HG02763 (cell line): ENCODE measurements around the gene ATF7.

Experiments used
- ATAC-seq: cut with Tn5 transposase; IDR thresholded peaks from one replicate; pipeline ENCODE4 v1.9.1; 2021; ENCODE audit warnings: mild to moderate bottlenecking, moderate library complexity; ENCODE audit not compliant: unreplicated experiment

Gene ATF7

DNA sequence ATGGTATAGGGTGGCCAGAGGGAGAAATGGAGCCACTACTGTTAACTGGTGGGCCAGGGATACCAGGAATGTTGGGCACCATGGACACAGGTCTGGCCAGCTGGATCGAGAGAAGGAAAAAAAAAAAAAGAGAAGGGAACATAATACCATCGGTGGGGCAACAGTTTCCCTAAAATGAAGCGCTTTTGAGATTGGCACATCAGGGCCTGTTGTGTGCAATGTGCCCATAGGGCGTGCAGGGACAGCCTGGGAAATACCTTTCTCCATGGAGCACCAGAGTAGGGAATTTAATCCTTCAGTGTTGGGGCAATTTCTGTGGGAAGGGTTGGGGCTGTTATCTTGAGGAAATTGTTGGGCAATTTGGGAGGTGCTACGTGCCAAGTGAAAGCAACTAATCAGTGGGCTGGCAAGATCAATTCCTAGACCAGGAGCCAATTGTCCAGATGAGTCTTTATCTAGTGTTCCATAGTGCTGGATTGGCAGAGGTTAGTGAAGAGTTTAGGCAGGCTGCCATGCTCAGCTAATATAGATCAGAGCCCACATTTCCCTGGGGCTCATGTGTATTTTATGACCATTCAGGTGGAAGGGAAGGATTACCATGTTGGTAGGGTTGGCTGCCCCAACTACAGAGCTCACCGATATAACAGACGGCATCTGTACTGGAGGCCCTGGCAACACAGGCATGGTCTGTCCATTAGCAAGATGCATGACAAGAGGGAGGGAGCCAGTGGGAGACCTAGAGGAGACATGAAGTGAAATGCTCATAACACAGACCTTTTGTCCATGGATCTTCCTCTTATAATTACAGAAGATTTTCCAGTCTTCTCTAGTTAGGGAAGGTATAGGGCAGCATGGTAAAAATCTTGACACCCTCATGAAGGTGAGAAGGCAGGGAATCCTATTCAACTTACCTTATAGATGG lies 93.4 kb downstream of the ATF7 start:
- ATAC-seq = no peak

DNA sequence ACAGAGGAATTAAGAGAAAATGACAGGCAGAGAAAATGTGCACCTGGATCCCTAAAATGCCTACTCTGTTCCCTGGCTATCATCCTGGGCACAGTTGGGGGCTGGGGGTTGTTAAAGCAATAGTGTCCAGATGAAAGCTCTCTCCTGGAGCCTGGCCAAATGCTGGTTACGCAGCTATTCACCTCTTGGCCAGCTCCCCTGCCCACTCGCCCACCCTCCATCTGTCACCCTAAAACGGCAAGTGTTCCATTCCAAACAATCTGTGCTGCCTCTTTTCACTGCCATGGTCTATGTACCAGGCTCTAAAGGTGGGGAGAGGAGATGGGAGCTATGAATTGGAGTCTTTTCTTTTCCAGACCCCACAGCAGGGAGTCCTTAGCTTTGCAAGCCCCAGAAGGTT lies 94.2 kb downstream of the ATF7 start:
- ATAC-seq = no peak

GRCh38 chr12:53530920-53531319 lies 95.3 kb downstream of the ATF7 start:
- no peak for ATAC-seq

- ATAC-seq = no peak
Measured at GRCh38 chr12:53530061-53530460, 96.1 kb downstream of the ATF7 start.

DNA sequence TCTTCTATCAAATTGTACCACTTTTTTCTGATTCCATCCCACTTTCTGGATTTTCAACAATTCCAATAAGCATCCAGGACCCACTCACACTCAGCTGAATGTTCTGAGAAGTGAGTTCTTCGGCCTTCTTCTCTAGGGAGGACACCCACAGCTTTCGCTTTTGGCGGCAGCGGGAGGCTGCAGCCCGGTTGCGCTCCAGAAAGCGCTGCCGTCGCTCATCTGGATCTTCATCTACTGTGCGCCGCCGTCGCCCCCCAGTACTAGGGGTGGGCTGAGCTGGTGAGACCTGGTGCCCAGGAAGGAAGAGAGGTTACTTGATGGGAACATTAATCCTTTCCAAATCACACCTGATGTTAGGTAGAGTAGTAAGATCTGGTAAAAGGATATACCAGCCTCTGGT lies 101.7 kb downstream of the ATF7 start:
- no peak for ATAC-seq

GRCh38 chr12:53523131-53523530 lies 103.1 kb downstream of the ATF7 start:
- ATAC-seq = no peak

DNA sequence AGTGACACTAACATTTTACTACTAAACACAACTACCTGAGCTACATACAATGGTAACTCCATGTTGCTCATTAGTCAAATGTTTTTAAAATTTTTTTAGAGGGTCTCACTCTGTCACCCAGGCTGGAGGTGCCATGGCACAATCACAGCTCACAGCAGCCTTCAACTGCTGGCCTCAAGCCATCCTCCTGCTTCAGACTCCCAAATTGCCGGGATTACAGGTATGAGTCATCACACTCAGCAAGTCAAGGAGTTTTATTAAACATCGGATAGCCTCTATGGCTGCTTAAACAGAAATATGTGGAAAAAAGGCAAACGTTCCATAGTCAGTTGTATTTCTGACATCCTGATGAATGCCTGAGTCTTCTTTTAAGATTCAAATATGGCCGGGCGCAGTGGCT lies 107.8 kb downstream of the ATF7 start:
- no peak for ATAC-seq

DNA sequence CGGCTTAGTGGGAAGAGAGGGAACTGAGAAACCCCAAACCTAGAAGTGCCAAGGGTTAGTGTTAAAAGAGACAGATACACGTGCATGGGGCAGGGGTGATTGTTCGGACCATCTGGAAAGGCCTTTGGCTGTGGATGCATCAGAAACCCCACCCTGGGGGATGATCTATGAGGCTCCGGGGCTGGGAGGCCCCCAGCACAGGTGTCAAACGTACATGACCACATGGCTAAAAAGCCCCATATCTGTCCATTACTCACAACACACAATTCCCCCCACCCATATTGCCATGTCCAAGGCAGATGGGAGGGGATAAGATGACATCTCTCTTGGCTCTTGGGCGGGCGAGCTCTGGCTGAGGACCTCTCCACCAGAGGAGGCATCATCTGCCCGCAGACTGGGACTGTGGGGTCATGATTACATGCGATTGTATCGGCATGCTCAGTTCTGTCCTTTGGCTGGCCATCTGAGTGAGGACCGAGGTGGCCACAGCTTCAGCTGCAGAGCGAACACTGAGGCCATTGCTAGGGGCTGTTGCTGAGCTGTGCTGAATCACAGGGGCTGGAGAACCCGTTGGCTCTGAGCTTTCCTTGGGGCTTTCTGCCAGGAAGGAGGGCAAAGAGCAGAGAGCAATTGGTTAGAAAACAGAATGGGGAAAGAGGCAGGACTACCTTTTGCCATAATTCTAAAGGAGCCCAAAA lies 109.3 kb downstream of the ATF7 start:
- ATAC-seq = no peak

- ATAC-seq = no peak
Measured at GRCh38 chr12:53515291-53515680, 110.9 kb downstream of the ATF7 start.

DNA sequence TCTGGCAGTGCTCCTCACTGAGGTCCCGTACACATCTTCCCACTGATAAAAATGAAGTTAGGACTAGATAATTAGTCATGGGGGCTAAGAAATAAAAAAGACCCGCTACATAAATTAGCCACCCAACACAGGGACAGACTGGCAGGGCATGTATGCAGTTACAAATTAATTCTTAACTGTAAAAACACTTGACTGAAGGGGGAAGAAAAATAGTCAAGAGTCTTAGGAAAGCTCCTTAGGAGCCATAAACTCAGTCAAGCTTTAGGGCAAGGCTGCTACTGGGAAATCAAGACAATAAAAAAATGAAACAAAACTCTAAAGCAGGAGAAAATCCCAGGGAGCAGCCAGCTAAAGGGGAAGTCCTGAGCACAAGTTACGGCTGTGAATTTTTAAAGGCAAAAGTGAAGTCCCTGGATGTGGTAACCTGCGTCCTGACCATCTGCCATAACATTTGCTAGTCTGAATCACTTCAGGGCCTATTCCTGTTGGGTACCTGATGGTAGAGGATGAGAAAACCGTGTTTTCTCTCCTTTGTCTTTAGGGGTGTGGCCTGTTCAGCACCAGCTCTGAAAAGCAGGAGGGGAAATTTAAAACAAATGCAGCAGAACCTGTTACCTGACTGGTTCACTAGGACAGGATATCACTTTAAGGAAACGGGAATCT lies 111.4 kb downstream of the ATF7 start:
- no peak for ATAC-seq

- ATAC-seq = no peak
Measured at GRCh38 chr12:53513712-53514410, 112.3 kb downstream of the ATF7 start.

GRCh38 chr12:53510181-53510812 lies 115.9 kb downstream of the ATF7 start:
- no peak for ATAC-seq

DNA sequence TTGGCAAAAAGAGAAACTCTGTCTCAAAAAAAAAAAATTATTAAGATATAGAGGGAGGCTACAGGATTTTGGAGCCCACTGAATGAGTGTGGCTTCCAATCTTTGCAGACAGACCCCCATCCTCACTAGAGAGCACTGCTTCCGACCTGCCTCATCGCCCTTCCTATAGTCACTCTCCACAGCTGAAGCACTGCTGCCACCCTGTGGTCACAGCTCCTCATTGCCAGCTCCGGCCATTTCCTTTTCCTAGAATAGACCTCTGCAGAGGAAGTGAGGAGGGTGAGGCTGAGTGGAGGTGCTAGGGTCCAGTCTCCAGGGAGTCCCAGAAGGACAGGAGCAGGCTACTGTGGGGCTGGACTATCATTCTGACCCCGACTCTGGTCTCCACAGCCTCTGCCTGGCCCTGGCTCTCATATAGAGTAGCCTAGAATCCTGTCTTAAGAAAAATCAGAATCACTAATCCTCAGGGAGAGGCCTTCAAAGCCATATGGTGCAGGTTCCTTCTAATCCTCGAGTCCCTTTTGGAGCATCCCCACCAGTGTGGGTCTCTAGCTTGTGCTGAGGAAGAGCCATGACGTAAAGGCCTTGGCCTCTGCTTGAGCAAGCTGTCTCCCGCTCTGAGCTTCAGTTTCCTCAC lies 117.5 kb downstream of the ATF7 start:
- ATAC-seq = peak; percentile 73

GRCh38 chr12:53507603-53507885 lies 118.6 kb downstream of the ATF7 start:
- ATAC-seq = no peak

DNA sequence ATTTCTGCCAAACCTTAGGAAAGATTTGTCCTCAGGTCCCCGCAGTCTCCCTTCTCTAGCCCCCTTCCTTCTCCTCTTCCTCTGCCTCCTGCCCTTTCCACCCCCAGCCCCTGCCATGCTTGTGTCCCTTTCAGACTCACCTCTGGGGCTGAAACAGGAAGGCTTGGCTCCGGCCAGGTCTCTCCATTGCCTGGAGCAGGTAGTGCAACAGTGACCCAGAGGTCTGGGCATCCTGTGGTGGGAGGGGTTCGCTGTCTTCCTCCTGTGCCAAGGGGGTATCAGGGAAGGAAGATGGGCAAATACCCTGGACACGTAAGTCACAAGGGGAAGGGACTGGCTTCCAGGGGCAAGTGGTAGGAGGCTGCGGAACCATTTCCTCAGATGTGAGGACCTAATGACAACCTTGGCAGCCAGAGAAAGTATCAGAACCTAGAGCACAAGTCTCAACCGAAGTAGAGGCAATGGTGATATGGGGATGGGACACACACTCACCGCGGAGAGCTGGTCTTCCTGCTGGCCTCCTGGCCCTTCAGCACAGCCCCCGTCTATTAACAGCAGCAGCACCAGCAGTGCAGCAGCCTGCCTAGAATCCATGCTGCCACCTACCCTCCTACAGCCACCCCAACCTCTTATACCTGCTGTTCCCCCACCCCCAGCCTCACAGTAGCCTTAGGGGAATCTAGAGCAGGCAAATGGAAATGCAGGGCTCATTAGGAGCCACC lies 119.1 kb downstream of the ATF7 start, which contains the start of gene NPFF:
Gene NPFF, minus strand, starts transcription at position 604 of the 722 bp plus-strand sequence. Its CDS starts 10 bp downstream, at position 594.
- no peak for ATAC-seq

GRCh38 chr12:53506450-53506785 lies 119.8 kb downstream of the ATF7 start:
- no peak for ATAC-seq

- no peak for ATAC-seq
Measured at GRCh38 chr12:53505555-53506449, 120.4 kb downstream of the ATF7 start.

DNA sequence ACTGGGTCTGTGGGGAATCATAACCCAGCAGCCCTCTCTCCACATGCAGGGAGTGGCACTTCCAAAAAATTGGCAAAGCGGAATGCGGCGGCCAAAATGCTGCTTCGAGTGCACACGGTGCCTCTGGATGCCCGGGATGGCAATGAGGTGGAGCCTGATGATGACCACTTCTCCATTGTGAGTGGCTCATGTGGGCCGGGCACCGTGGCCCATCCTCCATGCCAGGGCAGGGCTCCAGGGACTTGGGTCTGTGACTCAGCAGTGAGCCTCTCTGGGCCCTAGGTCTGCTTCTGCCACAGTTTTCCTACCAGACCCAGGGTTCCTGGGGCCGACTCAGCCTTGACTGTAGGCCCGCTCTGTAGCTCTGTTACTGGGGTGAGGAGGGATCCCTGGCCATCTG lies 121.1 kb downstream of the ATF7 start:
- ATAC-seq = no peak
